NCI-H345 treated with DMSO at 0.1 percent for 48 hours (cell line): ENCODE results near the gene IL2.
A peak's percentile ranks its signal among the peaks of the same experiment; 100 is the strongest.

Source experiments
- DNase-seq: peaks from one replicate; lab custom pipeline; 2025; ENCODE audit not compliant: unreplicated experiment; lab: John Stamatoyannopoulos, UW

Gene IL2

DNA sequence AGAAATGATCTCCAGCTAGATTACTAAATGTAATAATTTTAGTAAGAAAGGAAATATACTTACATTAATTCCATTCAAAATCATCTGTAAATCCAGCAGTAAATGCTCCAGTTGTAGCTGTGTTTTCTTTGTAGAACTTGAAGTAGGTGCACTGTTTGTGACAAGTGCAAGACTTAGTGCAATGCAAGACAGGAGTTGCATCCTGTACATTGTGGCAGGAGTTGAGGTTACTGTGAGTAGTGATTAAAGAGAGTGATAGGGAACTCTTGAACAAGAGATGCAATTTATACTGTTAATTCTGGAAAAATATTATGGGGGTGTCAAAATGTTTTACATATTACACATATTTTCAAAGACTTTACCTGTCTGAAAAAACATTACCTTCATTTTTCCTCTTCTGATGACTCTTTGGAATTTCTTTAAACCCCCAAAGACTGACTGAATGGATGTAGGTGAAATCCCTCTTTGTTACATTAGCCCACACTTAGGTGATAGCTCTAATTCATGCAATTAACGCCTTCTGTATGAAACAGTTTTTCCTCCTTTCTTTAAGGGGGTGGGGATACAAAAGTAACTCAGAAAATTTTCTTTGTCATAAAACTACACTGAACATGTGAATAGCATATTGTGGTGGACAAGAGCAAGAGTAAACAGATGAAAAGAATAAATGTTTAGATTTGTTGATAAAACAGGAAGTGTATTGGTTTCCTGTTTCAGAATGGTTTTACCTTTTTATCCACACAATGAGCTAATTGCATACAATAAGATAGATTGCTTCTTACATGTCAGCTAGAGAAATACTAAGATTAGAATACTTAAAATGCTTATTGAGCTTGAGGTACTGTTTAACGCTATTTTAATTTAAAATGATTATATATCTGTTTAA lies at the start of gene IL2:
IL2 (minus strand) TSS at position 495 of the 886 bp plus-strand sequence; CDS start at position 210, 285 bp downstream.
- DNase-seq, result no peak

DNA sequence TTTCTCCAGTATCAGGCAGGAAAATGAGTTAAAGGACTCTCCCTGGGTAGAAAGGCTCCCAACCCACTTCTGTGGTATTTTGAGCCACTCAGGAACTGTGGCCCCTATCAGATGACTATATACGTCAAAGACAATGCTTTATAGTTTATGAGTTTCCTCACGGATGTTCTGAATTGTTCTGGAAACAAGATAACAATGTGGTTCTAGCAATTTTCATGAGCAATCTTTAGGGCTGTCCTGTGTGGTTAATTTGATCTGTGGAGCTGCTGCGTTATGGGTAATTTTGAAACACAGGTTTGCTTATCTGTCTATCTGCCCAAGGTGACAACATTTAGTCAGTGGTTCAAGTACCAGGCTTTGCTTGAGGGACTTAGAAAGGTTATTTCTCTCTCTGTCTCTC lies 46.7 kb upstream of the IL2 start:
- no peak for DNase-seq

DNA sequence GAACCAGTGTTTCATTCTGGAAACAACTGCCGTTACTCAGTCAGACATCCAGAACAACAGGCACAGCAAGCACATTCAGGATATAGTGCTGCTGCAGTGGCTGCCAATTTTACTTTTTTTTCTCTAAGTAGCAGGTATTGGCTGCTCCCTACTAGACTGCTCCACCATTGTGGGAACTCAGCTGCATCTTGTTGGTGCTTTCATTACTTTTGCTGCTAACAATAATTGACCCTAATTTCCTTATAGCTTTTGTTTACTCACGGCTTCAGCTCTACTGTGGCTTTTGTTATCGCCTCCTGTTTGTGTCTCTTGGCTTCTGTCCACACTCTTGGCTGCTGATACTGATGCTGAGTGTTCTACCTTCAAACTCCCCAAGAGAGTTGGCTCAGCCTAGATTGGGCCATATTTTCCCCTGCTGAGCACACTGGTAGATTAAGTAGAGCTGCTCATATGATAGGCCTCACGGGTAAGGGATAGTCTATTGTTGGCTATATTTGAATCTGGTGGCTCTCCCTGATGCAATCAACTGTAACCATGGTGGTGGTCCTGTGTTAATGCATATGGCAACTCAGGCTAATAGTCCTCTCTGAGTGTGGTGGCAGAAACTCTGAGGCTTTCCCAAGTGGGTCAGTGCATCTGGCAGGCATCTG lies 44.5 kb upstream of the IL2 start:
- DNase-seq, result peak; percentile 52

DNA sequence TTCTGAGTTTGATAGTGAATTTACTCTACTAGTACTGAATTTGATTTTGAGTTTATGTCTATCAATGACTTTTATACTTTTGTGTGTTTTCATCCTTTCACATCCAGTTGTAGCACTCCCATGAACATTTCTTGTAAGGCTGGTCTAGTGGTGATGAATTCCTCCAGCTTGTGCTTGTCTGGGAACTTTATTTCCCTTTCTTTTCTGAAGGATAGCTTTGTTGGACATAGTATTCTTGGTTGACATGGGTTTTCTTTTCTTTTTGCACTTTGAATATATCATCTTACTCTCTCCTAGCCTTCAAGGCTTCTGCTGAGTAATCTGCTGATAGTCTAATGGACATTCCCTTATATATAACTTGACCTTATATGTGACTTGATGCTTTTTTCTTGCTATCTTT lies 32.5 kb upstream of the IL2 start:
- no peak for DNase-seq

DNA sequence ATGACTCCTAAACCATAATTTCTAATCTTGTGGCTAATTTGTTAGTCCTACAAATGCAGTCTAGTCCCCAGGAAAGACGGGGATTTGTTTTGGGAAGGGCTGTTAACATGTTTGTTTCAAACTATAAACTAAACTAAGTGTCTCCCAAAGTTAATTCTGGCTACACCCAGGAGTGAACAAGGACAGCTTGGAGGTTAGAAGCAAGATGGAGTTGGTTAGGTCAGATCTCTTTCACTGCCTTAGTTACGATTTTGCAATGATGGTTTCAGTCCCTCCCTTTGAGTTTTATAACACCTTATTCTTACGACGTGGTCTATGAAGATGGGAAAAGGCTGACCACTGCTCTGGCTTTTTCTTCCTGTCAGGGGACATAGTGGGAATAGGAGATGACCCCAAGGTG lies 27.0 kb upstream of the IL2 start:
- DNase-seq, result no peak

DNA sequence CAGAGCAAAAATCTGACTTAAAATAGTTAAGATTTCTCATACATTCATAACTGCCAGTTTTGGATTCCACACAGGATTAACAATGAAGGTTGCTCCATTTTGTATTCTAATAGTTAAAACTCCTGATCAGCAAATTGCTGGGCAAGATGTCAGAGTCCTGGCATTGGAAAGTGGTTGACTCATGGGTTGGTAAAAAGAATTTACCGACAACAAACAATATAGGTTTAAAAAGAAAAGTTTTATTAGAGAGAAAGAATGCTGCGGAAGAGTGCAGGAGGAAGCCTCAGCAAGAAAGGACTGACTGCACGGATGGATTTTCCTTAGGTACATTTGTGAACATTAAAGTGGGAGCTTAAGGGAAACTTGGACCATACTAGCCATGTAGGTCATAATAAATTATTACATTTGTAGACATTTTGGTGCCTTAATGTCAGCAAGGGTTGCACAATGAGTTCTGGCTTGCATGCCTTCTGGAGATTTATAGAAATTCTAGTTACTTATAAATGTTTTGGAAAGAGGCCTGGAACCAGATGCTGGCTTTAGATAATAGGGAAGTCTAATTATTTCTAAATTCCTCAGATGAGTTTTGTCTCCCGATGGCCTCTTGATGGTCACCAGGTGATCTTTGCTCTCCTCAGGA lies 25.4 kb upstream of the IL2 start:
- DNase-seq, result no peak

DNA sequence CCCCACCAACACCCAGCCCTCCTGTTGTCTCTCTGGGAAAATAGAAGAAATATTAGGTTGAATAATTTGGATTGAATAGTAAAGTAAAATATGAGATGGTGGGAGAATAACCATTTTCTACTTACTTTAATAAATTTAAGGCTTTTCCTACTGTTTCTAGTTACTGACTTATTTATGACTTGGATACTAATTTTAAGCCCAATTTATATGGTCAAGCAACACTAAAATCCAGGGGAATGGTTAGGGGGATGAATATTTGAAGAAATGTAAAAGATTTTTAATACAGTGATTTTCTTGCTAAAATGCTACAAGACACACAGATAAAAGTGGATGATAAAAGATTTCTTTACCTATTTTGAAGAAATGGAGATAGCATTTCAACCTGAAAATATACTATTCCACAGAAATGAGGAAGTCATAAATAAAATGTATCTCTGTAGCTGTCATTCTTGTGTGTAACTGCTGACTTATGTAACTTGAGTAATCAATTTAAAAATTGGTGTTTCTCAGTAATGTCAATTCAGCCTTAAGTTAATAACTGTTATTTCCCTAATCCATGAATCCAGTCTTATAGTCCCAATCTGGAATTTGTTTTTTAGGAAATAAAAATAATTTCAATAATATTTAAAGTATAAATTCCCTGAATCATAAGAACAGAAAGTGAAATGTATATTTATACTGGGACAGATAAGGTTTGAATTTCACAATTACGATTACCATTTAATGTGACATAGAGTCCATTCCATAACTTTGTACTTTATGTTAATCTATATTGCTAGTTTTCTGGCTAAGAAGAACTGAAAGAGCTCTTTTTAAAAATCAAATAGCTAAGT lies 24.3 kb upstream of the IL2 start:
- DNase-seq, result no peak

DNA sequence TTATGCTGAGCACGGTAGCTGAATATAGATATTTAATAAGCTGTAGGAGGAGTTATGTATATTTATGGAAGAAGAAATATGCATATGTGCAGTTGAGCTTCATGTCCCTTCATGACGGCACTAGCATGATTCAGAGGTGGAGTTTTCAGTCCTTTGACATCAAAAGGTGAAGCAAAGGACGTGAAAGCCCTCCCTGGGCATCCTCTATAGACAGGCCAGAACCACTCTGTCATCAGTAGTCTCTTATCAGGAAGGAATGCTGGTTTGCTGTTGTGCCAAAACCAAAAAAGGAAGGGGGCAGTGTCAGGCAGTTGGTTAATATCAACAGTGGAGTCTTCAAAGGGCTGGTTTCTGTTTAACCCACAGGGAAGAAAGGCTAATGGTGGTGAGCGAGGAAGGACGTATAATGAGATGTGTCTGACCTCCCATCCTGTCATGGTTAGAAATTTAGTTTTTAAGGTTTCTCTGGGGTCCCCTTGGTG lies 23.5 kb upstream of the IL2 start:
- DNase-seq, result no peak

DNA sequence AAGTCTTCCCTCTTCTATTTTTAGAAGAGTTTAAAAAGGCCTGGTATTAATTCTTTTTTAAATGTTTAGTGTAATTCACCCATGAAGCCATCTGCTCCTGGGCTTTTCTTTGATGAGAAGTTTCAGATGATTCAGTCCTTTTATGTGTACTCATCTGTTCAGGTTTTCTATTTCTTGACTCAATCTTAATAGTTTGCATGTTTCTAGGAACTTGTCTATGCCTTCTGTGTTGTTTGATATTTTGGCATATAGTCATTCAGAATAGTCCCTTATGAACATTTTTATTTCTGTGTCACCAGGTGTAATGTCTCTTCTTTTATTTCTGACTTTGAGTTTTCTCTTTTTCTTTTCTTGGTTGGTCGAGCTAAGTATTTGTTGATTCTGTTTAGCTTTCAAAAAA lies 20.2 kb upstream of the IL2 start:
- no peak for DNase-seq

DNA sequence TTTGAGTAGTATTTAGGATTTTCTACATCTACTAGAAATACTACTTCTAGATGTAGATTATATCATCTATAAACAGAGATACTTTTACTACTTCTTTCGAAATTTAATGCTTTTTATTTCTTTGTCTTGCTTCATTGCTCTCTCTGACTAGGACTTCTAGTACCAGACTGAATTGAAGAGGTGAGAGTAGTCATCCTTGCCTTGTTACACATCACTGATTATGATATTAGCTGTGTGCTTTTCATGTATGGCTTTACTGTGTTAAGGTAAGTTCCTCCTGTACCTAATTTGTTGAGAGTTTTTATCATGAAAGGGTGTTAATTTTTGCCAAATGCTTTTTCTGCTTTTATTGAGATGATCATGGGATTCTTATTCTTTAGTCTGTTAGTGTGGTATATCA lies 19.6 kb upstream of the IL2 start:
- no peak for DNase-seq

DNA sequence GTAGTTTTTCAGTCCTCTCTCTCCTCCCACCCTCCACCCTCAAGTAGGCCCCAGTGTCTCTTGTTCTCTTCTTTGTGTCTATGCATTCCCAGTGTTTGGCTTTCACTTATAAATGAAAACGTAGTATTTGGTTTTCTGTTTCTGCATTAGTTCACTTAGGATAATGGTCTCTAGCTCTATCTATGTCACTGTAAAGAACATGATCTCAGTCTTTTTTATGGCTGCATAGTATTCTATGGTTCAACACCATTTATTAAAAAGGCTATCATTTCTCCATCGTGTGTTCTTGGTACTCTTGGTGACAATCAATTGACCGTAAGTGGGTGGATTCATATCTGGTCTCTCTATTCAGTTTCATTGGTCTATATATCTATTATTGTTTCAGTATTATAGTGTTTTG lies 18.7 kb upstream of the IL2 start:
- no peak for DNase-seq

DNA sequence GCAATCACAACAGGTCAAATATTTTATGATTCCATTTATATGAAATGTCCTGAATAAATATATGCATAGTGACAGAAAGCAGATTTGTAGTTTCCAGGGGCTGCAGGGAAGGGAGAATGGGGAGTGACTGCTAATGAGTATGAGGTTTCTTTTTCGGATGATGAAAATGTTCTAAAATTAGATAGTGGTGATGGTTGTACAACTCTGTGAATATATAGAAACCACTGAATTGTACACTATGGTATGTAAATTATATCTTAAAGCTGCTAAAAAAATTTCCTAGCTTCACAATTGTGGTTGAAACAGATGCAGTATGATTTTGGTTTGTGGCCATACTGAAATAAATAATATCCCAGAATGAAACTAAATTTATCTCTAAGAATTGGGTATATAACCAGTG lies 12.9 kb upstream of the IL2 start:
- DNase-seq, result no peak

DNA sequence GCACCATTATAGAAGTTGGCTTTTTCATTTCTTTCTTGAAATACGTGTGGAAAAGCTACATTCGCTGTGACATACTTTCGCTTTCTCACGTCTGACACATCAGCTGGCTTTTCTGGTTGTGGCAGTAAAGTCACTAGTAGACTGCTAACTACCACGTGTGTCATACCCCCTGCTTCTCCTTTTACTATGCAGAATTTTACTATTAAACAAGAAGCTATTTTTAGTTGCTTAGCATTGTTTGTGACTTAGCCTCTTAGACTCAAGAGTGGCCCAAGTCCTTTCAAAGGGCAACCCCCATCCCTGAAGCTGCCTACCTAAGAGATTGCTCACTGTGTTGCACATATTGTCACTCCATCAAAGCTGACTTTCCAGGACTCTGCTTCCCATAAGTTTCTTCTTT lies 2.1 kb upstream of the IL2 start:
- DNase-seq, result no peak

DNA sequence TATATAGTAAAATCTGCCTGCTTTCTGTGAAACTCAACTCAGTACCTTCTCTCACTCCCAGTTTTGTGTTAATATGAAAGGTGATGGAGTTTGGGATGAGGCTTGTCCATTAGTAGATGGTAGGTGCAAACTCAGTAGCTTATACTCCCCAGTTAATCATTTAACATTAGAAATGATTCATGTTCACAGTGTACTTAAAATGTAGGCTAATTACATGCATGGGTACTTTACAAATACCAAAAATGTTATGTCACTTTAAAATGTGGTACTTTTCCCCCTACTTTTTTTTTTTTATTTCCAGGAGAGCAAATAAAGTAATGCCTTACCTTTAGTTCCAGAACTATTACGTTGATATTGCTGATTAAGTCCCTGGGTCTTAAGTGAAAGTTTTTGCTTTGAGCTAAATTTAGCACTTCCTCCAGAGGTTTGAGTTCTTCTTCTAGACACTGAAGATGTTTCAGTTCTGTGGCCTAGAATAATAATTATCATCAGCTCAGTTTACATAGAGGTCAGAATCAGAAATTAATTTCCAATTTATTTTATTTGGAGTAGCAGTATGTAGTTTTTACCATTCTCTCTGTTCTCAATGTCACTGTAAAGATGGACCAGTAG lies 3.0 kb downstream of the IL2 start:
- DNase-seq, result no peak

DNA sequence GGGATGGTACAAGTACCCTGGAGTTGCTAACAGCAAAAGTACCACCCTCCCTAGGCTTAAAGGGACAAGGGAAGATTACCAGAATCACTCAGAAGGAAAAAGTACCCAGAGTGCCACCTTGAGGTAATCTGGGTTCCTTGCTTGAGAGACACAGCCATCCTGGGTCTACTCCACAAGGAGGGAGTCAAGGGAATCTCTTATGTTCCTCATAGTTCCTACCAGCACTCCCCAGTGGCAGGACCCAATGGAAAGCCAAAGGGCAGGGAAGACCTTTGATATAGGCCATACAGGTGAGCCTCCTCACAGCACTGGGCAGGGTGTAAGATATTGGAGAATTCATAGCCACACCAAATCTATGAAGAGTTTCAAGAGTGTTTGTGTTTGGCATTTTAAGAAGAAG lies 5.7 kb downstream of the IL2 start:
- no peak for DNase-seq

DNA sequence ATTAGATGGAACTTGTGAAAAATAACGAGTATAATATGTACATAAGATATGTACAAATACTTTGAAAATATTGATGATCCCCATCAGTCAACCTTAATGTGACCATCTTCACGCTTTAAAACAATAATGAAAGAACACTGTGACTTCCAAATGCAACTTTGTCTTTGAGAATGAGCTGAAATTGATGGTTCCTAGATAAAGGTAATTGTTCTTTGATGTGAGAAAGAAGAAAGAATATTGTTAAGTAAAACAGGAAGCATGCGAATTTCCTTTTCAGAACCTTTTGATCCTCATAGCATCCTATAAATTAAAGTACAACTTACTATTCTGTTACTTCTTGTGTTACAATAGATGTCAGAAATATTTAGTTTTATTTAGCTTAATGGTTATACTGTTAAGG lies 22.2 kb downstream of the IL2 start:
- DNase-seq, result no peak

DNA sequence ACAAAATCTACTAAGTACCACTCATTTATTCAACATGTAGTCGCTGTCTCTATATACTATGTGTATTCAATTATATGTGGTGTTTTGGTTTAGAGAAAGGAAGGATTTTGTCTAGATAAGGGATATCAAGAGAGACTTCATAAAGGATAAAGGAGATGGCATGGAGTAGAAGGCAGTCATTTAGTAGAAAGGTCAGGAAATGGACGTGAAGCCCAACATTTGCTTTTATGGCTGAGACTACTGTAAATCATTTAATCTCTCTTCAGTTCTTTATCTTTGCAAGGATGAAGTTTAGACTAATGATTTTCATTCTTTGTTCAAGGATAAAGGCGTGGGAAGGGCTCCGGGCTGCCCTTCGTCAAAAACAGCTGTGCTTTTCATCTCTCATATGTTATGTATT lies 25.2 kb downstream of the IL2 start:
- DNase-seq, result no peak

DNA sequence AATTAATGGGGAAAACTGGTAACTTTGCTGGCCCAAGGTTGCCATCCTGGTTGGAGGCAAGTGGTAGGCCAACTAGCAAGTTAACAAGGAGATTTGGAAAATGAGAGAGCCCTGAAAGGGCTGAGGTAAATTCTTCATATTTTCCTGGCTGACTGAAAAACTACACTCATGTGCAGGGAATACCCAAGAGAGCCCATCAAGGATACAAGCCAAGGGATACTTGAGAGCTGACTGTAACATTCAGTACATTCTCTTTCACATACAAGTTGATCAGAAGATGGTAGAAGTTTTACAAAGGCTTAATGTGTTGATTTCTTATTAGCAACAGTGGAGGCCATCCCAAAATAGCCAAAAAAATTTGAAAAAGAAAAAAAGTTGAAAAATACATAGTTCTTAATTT lies 33.3 kb downstream of the IL2 start:
- no peak for DNase-seq

DNA sequence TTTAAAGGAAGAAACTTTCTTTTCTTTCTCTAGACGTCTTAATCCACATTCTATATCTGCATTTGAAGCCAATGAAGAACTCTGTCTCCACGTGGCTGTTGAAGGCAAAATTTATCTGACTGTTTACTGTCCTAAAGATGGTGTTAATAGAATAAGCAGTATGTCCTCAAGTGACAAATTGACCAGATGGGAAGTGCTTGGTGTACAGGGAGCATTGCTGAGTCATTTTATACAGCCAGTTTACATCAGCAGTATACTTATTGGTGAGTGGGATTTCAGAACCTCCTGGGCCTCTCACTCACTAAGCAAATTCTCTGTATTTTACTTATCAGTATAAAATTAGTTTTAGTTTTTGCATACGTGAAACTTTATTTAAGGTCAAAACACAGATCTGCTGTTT lies 44.0 kb downstream of the IL2 start:
- no peak for DNase-seq

DNA sequence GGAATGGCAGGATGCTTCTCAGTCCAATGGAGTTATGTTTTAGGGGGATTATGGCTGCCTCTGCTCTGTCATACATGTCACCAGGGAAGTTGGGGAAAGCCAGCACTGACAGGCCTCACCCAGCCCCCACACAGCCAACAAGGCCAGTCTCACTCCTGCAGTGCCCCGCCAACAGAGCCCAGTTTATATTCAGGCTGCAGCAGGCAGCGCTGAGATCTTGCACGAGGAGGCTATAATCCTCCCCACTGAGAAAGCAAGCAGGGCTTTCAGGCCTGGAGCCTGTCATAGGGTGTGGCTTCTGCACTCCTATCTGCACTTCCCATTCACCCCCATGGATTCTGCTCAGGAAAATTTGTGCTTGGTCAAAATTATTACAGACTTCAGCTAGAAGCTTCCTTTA lies 52.7 kb downstream of the IL2 start:
- no peak for DNase-seq
